ENCODE measurements around the gene IL1RAPL1. TPM values are rescaled to one million over a fixed set of nuclear protein-coding genes. Genes with fewer than 3 reads are reported as not detected.

Gene IL1RAPL1
- total and polyA plus RNA-seq, 2 experiments from 2014 or later, result 0.18 to 0.49 TPM

DNA sequence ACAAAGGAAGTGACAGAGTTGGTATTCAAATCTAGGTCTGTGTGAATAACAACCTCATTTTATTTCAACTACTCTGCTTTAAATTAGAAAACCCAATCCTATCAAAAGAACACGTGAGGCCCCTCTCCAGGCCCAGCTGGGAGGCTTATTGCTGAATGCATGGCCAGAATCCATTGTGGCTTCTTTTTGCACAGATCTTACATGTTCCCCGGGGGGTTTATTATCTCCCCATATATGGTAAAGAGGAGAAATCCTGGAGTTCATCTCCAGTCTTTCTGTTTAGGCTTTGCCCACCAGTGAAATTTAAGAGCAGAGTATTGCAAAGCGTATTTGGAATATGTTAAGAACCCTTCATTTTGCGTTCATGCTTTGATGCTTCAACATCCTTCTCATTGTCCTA, 655.6 kb downstream of the IL1RAPL1 start:
- ATAC-seq, result no peak
- Histone ChIP-seq H3K4me1 (ENCODE audit: insufficient read depth) (no peaks in the 10 kb centered on the region), H2AFZ (no peak overlapping the region), H3F3A (replicated peaks; ENCODE audit: low read depth) (no peaks in the 10 kb centered on the region), H3K27me3 (ENCODE audit: insufficient read depth) (no peaks in the 10 kb centered on the region), H3K4me2 (no peak overlapping the region), H3K4me3 (no peak overlapping the region), H3K36me3 (ENCODE audit: insufficient read depth) (no peaks in the 10 kb centered on the region), H3K27ac (ENCODE audit: low read depth) (no peak overlapping the region), H3K9me2 (ENCODE audit: insufficient read depth) (no peaks in the 10 kb centered on the region), H4K20me1 (replicated peaks; ENCODE audit: insufficient read depth) (no peaks in the 10 kb centered on the region), H3K79me2 (replicated peaks; ENCODE audit: insufficient read depth) (no peaks in the 10 kb centered on the region)
- no peak overlapping the region for H3K27ac Mint-ChIP-seq
- no peak overlapping the region for H3K4me3 Mint-ChIP-seq
- peaks cover 6% of the 10 kb centered on the region; the same call in 2 of the 3 replicates for H3K4me1 Mint-ChIP-seq
- no peak for TF ChIP-seq CTCF (conservative IDR thresholded peaks at IDR 0.05; ENCODE audit: low read depth in 2 of 2)
- no peak for TF ChIP-seq EZH2 (IDR thresholded peaks at IDR 0.05; ENCODE audit: low read depth, unreplicated experiment)
- no peak for TF ChIP-seq JUNB (IDR thresholded peaks at IDR 0.05; ENCODE audit: unreplicated experiment)
- no peak for TF ChIP-seq ZNF114 (CRISPR knock-in tag; IDR thresholded peaks at IDR 0.05)
- TF ChIP-seq NANOG (IDR thresholded peaks at IDR 0.05; ENCODE audit: borderline replicate concordance), result no peak
- TF ChIP-seq POLR2AphosphoS5 (IDR thresholded peaks at IDR 0.05; ENCODE audit: low read depth), result no peak
- TF ChIP-seq, protein P1, sequence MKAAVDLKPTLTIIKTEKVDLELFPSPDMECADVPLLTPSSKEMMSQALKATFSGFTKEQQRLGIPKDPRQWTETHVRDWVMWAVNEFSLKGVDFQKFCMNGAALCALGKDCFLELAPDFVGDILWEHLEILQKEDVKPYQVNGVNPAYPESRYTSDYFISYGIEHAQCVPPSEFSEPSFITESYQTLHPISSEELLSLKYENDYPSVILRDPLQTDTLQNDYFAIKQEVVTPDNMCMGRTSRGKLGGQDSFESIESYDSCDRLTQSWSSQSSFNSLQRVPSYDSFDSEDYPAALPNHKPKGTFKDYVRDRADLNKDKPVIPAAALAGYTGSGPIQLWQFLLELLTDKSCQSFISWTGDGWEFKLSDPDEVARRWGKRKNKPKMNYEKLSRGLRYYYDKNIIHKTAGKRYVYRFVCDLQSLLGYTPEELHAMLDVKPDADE (IDR thresholded peaks at IDR 0.05), result no peak
- H3K27me3 Mint-ChIP-seq (ENCODE audit: insufficient read depth, low read depth, poor library complexity), result peaks cover 1% of the 10 kb centered on the region
- H3K9me3 Mint-ChIP-seq, result no peaks in the 10 kb centered on the region
- H3K36me3 Mint-ChIP-seq (ENCODE audit: low read depth), result no peaks in the 10 kb centered on the region
- no peak for DNase-seq (ENCODE audit: low spot score)

DNA sequence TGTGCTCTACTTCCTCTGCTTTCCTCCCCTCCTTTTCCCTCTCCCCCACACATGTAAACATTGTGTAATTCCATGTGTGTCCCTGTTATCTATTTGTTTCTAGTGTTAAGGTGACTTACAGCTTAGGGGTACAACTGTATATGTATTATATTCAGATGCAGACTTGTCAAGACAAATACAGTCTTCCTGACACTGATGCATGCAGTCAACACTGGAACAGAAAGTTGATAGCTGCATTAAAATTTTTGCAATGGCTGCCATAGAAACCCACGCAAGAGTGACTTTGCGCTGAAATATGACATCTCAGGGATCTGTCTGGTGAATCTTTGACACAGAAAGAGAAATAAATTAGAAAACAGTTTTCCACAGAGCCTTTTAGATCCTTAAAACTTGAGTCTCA, 656.7 kb downstream of the IL1RAPL1 start:
- H4K20me1 ChIP-seq (replicated peaks; ENCODE audit: insufficient read depth), result no peaks in the 10 kb centered on the region
- H3K4me1 ChIP-seq (ENCODE audit: insufficient read depth), result no peaks in the 10 kb centered on the region
- peaks cover 1% of the 10 kb centered on the region for H3K27me3 Mint-ChIP-seq (ENCODE audit: insufficient read depth, low read depth, poor library complexity)
- H3K4me2 ChIP-seq, result no peak overlapping the region
- ATAC-seq, result no peak
- DNase-seq (ENCODE audit: low spot score), result no peak
- H3K36me3 ChIP-seq (ENCODE audit: insufficient read depth), result no peaks in the 10 kb centered on the region
- H2AFZ ChIP-seq, result no peak overlapping the region
- H3K27ac ChIP-seq (ENCODE audit: low read depth), result no peak overlapping the region
- H3K4me1 Mint-ChIP-seq, result peaks cover 6% of the 10 kb centered on the region; the same call in 2 of the 3 replicates
- no peaks in the 10 kb centered on the region for H3K9me3 Mint-ChIP-seq
- H3K36me3 Mint-ChIP-seq (ENCODE audit: low read depth), result no peaks in the 10 kb centered on the region
- H3K79me2 ChIP-seq (replicated peaks; ENCODE audit: insufficient read depth), result no peaks in the 10 kb centered on the region
- no peaks in the 10 kb centered on the region for H3K9me2 ChIP-seq (ENCODE audit: insufficient read depth)
- H3K4me3 ChIP-seq, result no peak overlapping the region
- H3K4me3 Mint-ChIP-seq, result no peak overlapping the region
- H3F3A ChIP-seq (replicated peaks; ENCODE audit: low read depth), result no peaks in the 10 kb centered on the region
- H3K27ac Mint-ChIP-seq, result no peak overlapping the region
- no peaks in the 10 kb centered on the region for H3K27me3 ChIP-seq (ENCODE audit: insufficient read depth)
- TF ChIP-seq, protein P2, sequence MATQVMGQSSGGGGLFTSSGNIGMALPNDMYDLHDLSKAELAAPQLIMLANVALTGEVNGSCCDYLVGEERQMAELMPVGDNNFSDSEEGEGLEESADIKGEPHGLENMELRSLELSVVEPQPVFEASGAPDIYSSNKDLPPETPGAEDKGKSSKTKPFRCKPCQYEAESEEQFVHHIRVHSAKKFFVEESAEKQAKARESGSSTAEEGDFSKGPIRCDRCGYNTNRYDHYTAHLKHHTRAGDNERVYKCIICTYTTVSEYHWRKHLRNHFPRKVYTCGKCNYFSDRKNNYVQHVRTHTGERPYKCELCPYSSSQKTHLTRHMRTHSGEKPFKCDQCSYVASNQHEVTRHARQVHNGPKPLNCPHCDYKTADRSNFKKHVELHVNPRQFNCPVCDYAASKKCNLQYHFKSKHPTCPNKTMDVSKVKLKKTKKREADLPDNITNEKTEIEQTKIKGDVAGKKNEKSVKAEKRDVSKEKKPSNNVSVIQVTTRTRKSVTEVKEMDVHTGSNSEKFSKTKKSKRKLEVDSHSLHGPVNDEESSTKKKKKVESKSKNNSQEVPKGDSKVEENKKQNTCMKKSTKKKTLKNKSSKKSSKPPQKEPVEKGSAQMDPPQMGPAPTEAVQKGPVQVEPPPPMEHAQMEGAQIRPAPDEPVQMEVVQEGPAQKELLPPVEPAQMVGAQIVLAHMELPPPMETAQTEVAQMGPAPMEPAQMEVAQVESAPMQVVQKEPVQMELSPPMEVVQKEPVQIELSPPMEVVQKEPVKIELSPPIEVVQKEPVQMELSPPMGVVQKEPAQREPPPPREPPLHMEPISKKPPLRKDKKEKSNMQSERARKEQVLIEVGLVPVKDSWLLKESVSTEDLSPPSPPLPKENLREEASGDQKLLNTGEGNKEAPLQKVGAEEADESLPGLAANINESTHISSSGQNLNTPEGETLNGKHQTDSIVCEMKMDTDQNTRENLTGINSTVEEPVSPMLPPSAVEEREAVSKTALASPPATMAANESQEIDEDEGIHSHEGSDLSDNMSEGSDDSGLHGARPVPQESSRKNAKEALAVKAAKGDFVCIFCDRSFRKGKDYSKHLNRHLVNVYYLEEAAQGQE (IDR thresholded peaks at IDR 0.05; ENCODE audit: unreplicated experiment), result no peak
- TF ChIP-seq EZH2 (IDR thresholded peaks at IDR 0.05; ENCODE audit: low read depth, unreplicated experiment) (no peak), ZNF462 (CRISPR knock-in tag; IDR thresholded peaks at IDR 0.05) (no peak), NANOG (IDR thresholded peaks at IDR 0.05; ENCODE audit: borderline replicate concordance) (no peak), EZH2phosphoT487 (IDR thresholded peaks at IDR 0.05; ENCODE audit: unreplicated experiment) (no peak)

All from GM23338 (cell line).